Testis (tissue), 2 donors: ENCODE data around the gene WDR73.

Experiments
- POLR2A ChIP-seq: fragments of 450-650 bp; IDR thresholded peaks from one replicate; pipeline ENCODE4 v1.6.1; 2017; ENCODE audit warnings: antibody characterized with exemption, mild to moderate bottlenecking, moderate library complexity
- TF ChIP-seq, protein P1 (sequence below), 3 experiments: fragments of 450-650 bp in 2 of 3; fragments of 200-600 bp in 1 of 3; sonication (generic) in 1 of 3; IDR thresholded peaks; one replicate each; pipeline ENCODE4 v1.5.1; 2016 to 2019; ENCODE audit warnings: antibody characterized with exemption in 3 of 3, mild to moderate bottlenecking in 2 of 3, moderate library complexity in 1 of 3

DNA sequence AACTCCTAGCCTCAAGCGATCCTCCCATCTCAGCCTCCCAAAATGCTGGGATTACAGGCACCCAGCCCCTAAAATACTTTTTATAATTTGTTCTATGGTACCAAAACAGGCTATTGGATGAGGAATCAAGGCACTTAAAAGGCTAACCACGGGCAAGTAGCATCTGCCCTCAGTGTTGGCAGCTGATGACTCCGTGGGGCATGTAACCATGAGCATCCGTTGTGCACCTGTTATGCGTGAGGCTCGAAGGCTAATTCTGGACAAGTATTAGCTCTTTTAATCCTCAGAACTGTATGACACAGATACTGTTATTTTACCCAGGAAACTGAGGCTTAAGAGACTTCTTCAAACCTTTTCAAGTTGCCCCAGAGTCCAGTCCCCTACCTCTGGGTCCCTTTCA lies 10.2 kb downstream of the WDR73 start:
- TF ChIP-seq, protein P1, sequence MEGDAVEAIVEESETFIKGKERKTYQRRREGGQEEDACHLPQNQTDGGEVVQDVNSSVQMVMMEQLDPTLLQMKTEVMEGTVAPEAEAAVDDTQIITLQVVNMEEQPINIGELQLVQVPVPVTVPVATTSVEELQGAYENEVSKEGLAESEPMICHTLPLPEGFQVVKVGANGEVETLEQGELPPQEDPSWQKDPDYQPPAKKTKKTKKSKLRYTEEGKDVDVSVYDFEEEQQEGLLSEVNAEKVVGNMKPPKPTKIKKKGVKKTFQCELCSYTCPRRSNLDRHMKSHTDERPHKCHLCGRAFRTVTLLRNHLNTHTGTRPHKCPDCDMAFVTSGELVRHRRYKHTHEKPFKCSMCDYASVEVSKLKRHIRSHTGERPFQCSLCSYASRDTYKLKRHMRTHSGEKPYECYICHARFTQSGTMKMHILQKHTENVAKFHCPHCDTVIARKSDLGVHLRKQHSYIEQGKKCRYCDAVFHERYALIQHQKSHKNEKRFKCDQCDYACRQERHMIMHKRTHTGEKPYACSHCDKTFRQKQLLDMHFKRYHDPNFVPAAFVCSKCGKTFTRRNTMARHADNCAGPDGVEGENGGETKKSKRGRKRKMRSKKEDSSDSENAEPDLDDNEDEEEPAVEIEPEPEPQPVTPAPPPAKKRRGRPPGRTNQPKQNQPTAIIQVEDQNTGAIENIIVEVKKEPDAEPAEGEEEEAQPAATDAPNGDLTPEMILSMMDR (IDR thresholded peaks at IDR 0.05) = no peak
- TF ChIP-seq POLR2A = no peak
